Measurements from ENCODE around the gene WHAMM.
A peak's percentile ranks its signal among the peaks of the same experiment; 100 is the strongest.
"Not testable (repeated sequence)": the region's sequence is repeated elsewhere in the genome, so short reads cannot be mapped to it uniquely, and the experiment has no call there.

The WHAMM gene

DNA sequence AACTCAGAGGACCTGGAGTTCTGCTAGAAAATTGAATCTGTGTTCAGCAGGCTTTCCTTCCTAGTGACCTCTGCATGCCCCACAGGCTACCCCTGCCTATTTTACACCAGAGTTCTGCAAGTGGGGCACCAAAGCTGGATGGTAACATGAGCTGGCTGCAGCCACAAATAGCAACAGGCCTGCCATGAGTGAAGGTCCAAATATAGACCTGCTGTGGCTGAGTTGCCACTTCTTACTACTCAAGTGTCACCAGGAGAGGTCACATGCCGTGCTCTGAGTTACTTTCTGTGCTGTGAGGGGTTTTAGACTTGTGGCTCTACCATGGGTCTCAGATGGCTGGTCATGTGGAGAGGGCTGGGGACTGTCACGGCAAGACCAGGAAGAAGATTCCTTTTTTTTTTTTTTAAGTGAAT, 3.4 kb upstream of the WHAMM start, which contains the start of gene FSD2:
FSD2 (minus strand) TSS at position 76 of the 413 bp plus-strand sequence. CDS start 18,679 bp downstream, outside the sequence.
- H3K9ac ChIP-seq (ENCODE audit: low read depth, low read length) = no peak within 1 kb of the TSS
- H3K36me3 ChIP-seq (ENCODE audit: insufficient read depth, low read depth, low read length) = no peaks in the 10 kb centered on the region
- no peak within 1 kb of the TSS for H3K4me3 ChIP-seq (ENCODE audit: low read length)
- no peaks in the 10 kb centered on the region for H3K9me3 ChIP-seq (ENCODE audit: insufficient read depth, low read depth, low read length)
- peaks cover 41% of the 10 kb centered on the region for H3K27me3 ChIP-seq (ENCODE audit: insufficient read depth, low read length)
- no peak within 1 kb of the TSS for H3K27ac ChIP-seq (ENCODE audit: low read length)
- peaks cover 5% of the 10 kb centered on the region; the same call in 1 of the 2 replicates for H3K4me1 ChIP-seq (ENCODE audit: insufficient read depth, low read length)

DNA sequence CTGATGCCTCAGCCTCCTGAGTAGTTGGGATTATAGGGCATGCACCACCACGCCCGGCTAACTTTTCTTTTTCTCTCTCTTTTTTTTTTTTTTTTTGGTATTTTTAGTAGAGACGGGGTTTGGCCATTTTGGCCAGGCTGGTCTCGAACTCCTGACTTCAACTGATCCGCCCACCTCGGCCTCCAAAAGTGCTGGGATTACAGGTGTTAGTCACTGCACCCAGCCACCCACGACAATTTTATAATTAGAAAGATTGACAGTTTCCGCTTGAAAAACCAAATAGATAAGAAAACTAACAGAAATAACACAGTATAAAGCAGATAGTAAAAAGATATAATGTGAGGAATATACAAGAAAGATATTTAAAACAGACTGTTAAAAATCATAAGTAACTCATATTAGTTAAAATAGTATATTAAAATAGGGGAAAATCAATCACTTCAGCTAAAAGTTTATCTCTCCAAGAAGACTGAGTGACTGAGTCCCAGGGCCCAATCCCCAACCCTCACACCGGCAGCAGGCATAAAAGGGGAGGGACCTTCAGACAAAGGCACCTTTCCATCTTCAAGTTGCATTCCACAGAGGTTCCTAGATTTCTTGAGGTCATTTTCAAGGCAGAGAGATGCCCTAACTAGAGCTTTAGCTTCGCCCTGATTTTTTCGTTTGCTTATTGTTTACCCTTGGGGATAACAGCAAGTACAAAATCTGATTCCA, 1.4 kb upstream of the WHAMM start:
- H3K9ac ChIP-seq (ENCODE audit: low read depth, low read length) = no peak overlapping the region
- no peak overlapping the region for H3K27ac ChIP-seq (ENCODE audit: low read length)
- peaks cover 5% of the 10 kb centered on the region; the same call in 1 of the 2 replicates for H3K4me1 ChIP-seq (ENCODE audit: insufficient read depth, low read length)
- no peak overlapping the region for H3K4me3 ChIP-seq (ENCODE audit: low read length)
- peaks cover 25% of the 10 kb centered on the region for H3K27me3 ChIP-seq (ENCODE audit: insufficient read depth, low read length)
- H3K36me3 ChIP-seq (ENCODE audit: insufficient read depth, low read depth, low read length) = no peaks in the 10 kb centered on the region
- H3K9me3 ChIP-seq (ENCODE audit: insufficient read depth, low read depth, low read length) = no peaks in the 10 kb centered on the region

DNA sequence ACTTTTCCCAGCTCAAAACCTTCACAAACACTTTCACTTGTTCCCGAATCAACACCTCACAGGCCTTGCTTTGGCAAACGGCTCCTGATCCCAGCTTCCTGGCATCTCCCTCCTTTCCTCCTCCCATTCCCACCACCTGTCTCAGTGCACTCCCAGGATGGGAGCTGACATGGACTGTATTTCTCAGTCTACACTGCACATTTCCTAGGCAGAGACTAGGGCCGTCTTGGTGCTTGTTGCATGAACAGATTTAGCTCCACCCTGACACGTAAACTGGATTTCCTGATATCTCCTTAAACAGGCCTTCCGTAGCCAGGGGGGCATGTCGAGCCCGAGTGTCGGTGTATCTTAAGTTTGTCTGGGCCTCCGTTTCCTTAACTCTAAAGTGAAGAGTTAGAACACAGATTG, 790 bp upstream of the WHAMM start:
- no peaks in the 10 kb centered on the region for H3K9me3 ChIP-seq (ENCODE audit: insufficient read depth, low read depth, low read length)
- H3K9ac ChIP-seq (ENCODE audit: low read depth, low read length) = no peak overlapping the region
- H3K27me3 ChIP-seq (ENCODE audit: insufficient read depth, low read length) = peaks cover 19% of the 10 kb centered on the region; the same call in 1 of the 2 replicates
- peak overlapping the region; percentile 88; the same call in 1 of the 2 replicates for H3K4me3 ChIP-seq (ENCODE audit: low read length)
- H3K4me1 ChIP-seq (ENCODE audit: insufficient read depth, low read length) = peaks cover 5% of the 10 kb centered on the region; the same call in 1 of the 2 replicates
- 0 out of 2 replicates have a peak, but pooled peaks cover under 1% of the 10 kb centered on the region for H3K36me3 ChIP-seq (ENCODE audit: insufficient read depth, low read depth, low read length)
- no peak overlapping the region for H3K27ac ChIP-seq (ENCODE audit: low read length)

DNA sequence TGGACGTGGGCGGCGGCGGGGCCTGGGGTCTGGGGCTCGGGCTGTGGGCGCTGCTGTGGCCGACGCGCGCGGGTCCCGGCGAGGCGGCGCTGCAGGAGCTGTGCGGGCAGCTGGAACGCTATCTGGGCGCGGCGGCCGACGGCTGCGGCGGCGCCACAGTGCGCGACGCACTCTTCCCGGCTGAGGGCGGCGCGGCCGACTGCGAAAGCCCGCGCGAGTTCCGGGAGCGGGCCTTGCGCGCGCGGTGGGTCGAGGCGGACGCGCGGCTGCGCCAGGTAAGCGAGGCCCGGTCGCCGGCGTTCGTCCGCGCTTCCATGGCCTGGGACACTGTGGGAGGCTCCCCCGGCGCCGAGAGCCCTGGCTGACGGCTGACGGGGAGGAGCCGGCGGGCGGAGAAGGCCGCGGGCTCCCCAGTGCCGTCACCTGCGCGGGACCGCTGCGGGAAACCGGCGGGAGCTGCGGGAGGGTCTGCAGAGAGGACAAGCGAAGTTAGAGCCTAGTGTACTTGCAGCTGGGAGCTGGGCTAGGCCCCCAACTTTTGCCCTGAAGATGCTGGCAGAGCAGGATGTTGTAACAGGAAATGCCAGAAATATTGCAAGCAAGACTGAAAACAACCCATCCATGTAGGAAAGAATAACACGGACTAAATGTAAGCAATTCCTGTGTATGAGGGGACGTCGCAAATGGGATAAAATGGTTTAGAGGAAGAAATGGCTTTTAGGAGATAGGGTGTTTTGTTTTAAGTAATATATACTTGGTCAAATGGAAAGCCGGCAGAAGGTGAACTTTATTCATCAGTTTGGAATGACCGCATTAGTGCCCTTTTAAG, 847 bp downstream of the WHAMM start:
- peak overlapping the region; percentile 74 for H3K9ac ChIP-seq (ENCODE audit: low read depth, low read length)
- H3K27ac ChIP-seq (ENCODE audit: low read length) = no peak overlapping the region
- peak overlapping the region; percentile 88 for H3K4me3 ChIP-seq (ENCODE audit: low read length)

DNA sequence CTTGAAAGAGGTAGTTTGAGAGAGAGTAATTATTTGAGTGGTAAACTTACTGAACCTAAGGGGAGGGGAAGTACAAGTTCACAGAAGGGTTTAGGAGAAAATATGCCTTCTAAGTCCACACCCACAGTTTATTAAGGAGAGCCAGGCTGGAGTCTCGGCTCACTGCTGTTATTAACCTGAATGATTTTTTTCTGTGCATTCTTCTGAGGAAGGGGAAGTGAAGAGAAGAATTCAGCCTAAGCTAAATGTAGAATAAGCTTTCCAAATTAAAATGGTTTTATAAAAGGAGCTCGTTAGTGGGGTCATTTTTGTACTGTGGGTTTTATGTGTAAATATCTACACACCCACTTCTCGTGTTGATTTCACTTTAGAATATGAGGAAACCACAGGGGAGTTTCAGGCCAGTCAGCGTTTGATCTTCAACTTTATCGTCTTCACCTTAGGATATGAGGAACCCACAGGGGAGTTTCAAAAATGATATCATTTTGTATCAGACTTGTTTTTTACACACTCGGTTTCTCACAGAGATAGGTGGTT, 1.5 kb downstream of the WHAMM start:
- H3K4me3 ChIP-seq (ENCODE audit: low read length) = peak overlapping the region; percentile 88
- H3K27me3 ChIP-seq (ENCODE audit: insufficient read depth, low read length) = peaks cover 10% of the 10 kb centered on the region; the same call in 1 of the 2 replicates
- peaks cover 5% of the 10 kb centered on the region; the same call in 1 of the 2 replicates for H3K4me1 ChIP-seq (ENCODE audit: insufficient read depth, low read length)
- no peaks in the 10 kb centered on the region for H3K9me3 ChIP-seq (ENCODE audit: insufficient read depth, low read depth, low read length)
- H3K9ac ChIP-seq (ENCODE audit: low read depth, low read length) = peak overlapping the region; percentile 74; the same call in 1 of the 2 replicates
- peaks cover 10% of the 10 kb centered on the region; the same call in 1 of the 2 replicates for H3K36me3 ChIP-seq (ENCODE audit: insufficient read depth, low read depth, low read length)
- no peak overlapping the region for H3K27ac ChIP-seq (ENCODE audit: low read length)

More for the DNA sequence above, 847 bp downstream of the WHAMM start:
- H3K4me1 ChIP-seq (ENCODE audit: insufficient read depth, low read length) = peaks cover 5% of the 10 kb centered on the region; the same call in 1 of the 2 replicates
- no peaks in the 10 kb centered on the region for H3K9me3 ChIP-seq (ENCODE audit: insufficient read depth, low read depth, low read length)
- H3K27me3 ChIP-seq (ENCODE audit: insufficient read depth, low read length) = peaks cover 10% of the 10 kb centered on the region; the same call in 1 of the 2 replicates
- H3K36me3 ChIP-seq (ENCODE audit: insufficient read depth, low read depth, low read length) = peaks cover 6% of the 10 kb centered on the region; the same call in 1 of the 2 replicates

DNA sequence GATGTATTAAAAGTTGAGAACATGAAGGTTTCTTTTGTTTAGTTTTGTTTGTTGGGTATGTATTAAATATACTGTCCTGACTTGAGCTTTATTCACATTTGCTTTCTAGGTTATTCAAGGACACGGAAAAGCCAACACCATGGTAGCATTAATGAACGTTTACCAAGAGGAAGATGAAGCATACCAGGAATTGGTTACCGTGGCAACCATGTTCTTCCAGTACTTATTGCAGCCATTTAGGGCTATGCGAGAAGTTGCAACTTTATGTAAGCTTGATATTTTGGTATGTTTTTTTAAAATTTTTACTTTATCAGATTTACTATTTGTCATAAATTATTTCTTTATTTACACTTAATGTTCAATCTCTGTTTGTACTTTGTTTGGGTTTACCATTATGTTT, 3.6 kb downstream of the WHAMM start:
- Histone ChIP-seq H3K4me1 (ENCODE audit: insufficient read depth, low read length) (peaks cover 5% of the 10 kb centered on the region; the same call in 1 of the 2 replicates), H3K27ac (ENCODE audit: low read length) (no peak overlapping the region), H3K36me3 (ENCODE audit: insufficient read depth, low read depth, low read length) (peaks cover 22% of the 10 kb centered on the region; the same call in 1 of the 2 replicates), H3K4me3 (ENCODE audit: low read length) (no peak overlapping the region), H3K9ac (ENCODE audit: low read depth, low read length) (no peak overlapping the region), H3K9me3 (ENCODE audit: insufficient read depth, low read depth, low read length) (no peaks in the 10 kb centered on the region), H3K27me3 (ENCODE audit: insufficient read depth, low read length) (peaks cover 10% of the 10 kb centered on the region; the same call in 1 of the 2 replicates)

DNA sequence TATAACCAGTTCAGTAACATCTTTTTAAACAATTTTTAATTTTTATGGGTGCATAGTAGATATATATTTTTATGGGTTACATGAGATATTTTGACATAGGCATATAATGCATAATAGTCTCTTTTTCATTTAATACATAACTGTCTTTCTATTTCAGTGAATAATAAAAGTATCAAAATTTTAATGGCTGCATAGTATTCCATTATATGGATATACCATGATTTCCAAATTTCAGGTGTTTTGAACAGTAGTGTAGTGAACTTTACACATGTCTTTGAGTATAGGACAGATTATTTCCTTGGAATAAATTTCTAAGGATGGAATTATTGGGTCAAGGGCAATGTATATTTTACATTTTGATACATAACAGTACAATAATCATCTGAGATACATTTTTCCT, 10.7 kb downstream of the WHAMM start:
- no peaks in the 10 kb centered on the region for H3K27me3 ChIP-seq (ENCODE audit: insufficient read depth, low read length)
- no peak overlapping the region for H3K27ac ChIP-seq (ENCODE audit: low read length)
- peaks cover 34% of the 10 kb centered on the region for H3K36me3 ChIP-seq (ENCODE audit: insufficient read depth, low read depth, low read length)
- peaks cover 5% of the 10 kb centered on the region for H3K9me3 ChIP-seq (ENCODE audit: insufficient read depth, low read depth, low read length)
- no peak overlapping the region for H3K9ac ChIP-seq (ENCODE audit: low read depth, low read length)
- H3K4me3 ChIP-seq (ENCODE audit: low read length) = no peak overlapping the region
- no peaks in the 10 kb centered on the region for H3K4me1 ChIP-seq (ENCODE audit: insufficient read depth, low read length)

DNA sequence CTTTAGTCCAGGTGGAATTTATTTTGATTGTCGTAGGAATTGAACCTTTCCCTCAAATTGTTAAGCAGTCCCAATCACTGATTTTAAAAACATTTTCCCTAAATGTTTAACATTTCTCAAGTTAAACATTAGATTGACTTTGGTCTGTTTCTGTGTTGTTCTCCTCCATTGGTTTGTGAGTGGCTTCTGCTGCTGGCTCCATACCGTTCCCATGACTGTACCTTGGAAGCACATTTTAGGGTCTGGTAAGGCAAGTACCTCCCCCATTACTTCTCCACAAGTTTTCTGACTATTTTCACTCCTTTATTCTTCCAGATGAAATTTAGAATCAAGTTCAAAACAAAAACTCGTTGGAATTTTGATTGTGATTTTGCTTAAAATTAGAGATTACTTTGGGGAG, 12.0 kb downstream of the WHAMM start:
- H3K36me3 ChIP-seq (ENCODE audit: insufficient read depth, low read depth, low read length) = peaks cover 33% of the 10 kb centered on the region
- not testable (repeated sequence) for H3K27me3 ChIP-seq (ENCODE audit: insufficient read depth, low read length); H3K9ac ChIP-seq (ENCODE audit: low read depth, low read length); H3K27ac ChIP-seq (ENCODE audit: low read length); H3K4me1 ChIP-seq (ENCODE audit: insufficient read depth, low read length); H3K9me3 ChIP-seq (ENCODE audit: insufficient read depth, low read depth, low read length); H3K4me3 ChIP-seq (ENCODE audit: low read length)

DNA sequence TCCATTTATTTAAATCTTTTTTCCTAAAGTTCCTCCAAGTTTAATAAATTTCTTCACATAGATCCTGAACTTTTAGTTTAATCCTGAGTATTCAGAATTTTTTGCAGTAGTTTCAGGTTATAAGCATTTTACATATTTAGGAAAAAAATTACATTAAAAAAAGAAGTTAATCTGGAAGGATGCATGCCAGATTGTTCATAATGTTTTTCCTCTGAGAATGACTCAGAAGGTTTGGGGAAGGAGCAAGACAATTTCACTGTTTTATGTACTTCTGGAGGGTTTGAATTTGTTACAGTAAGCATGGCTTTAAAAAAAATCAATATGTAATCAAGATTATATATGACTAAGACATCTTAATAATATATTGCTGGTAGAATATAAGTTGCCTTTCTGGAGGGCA, 12.4 kb downstream of the WHAMM start:
- H3K9ac ChIP-seq (ENCODE audit: low read depth, low read length); H3K27ac ChIP-seq (ENCODE audit: low read length); H3K27me3 ChIP-seq (ENCODE audit: insufficient read depth, low read length); H3K4me1 ChIP-seq (ENCODE audit: insufficient read depth, low read length); H3K4me3 ChIP-seq (ENCODE audit: low read length); H3K9me3 ChIP-seq (ENCODE audit: insufficient read depth, low read depth, low read length): not testable (repeated sequence)
- H3K36me3 ChIP-seq (ENCODE audit: insufficient read depth, low read depth, low read length) = peaks cover 33% of the 10 kb centered on the region

DNA sequence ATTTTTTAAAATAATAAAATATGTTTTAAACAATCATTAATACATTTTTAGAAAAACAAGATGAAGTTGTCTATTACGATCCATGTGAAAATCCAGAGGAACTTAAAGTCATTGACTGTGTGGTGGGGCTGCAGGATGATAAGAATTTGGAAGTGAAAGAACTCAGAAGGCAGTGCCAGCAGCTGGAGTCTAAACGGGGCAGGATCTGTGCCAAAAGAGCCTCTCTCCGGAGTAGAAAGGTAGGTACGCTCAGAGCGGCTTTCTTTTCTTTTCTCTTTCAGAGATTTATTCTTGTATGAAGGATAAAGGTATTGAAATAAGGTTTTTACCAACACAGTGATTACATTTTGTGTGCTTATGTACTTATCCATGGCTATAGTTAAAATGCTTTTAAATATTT, 13.6 kb downstream of the WHAMM start:
- Histone ChIP-seq H3K27ac (ENCODE audit: low read length) (no peak overlapping the region), H3K9ac (ENCODE audit: low read depth, low read length) (no peak overlapping the region), H3K4me1 (ENCODE audit: insufficient read depth, low read length) (no peaks in the 10 kb centered on the region), H3K9me3 (ENCODE audit: insufficient read depth, low read depth, low read length) (peaks cover 5% of the 10 kb centered on the region), H3K36me3 (ENCODE audit: insufficient read depth, low read depth, low read length) (peaks cover 37% of the 10 kb centered on the region), H3K27me3 (ENCODE audit: insufficient read depth, low read length) (no peaks in the 10 kb centered on the region), H3K4me3 (ENCODE audit: low read length) (no peak overlapping the region)

DNA sequence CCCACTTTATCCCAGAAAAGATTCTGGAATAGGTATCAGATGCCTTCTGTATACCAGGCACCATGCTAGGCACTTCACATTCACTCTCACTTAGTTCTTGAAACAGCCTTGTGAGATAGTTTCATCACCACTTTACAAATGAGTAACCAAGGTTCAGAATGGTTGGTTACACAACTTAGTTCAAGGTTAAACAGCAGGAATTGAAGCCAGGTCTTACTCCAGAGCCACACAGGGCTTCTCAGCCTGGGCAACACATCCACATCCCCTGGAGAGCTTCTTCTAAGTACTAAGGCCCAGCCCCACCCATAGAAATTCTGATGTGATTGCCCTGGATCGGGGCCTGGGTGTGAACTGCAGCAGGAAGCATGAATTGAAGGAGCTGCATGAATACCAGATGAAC, 18.6 kb downstream of the WHAMM start:
- no peak overlapping the region for H3K4me3 ChIP-seq (ENCODE audit: low read length)
- H3K9ac ChIP-seq (ENCODE audit: low read depth, low read length) = no peak overlapping the region
- H3K27me3 ChIP-seq (ENCODE audit: insufficient read depth, low read length) = no peaks in the 10 kb centered on the region
- H3K36me3 ChIP-seq (ENCODE audit: insufficient read depth, low read depth, low read length) = peaks cover 50% of the 10 kb centered on the region
- H3K27ac ChIP-seq (ENCODE audit: low read length) = no peak overlapping the region
- peaks cover 5% of the 10 kb centered on the region; the same call in 1 of the 2 replicates for H3K4me1 ChIP-seq (ENCODE audit: insufficient read depth, low read length)
- no peaks in the 10 kb centered on the region for H3K9me3 ChIP-seq (ENCODE audit: insufficient read depth, low read depth, low read length)

Measured in iPS-20b (cell line).